Measurements from ENCODE around the gene MBL2.
A peak's percentile ranks its signal among the peaks of the same experiment; 100 is the strongest.

The MBL2 gene

DNA sequence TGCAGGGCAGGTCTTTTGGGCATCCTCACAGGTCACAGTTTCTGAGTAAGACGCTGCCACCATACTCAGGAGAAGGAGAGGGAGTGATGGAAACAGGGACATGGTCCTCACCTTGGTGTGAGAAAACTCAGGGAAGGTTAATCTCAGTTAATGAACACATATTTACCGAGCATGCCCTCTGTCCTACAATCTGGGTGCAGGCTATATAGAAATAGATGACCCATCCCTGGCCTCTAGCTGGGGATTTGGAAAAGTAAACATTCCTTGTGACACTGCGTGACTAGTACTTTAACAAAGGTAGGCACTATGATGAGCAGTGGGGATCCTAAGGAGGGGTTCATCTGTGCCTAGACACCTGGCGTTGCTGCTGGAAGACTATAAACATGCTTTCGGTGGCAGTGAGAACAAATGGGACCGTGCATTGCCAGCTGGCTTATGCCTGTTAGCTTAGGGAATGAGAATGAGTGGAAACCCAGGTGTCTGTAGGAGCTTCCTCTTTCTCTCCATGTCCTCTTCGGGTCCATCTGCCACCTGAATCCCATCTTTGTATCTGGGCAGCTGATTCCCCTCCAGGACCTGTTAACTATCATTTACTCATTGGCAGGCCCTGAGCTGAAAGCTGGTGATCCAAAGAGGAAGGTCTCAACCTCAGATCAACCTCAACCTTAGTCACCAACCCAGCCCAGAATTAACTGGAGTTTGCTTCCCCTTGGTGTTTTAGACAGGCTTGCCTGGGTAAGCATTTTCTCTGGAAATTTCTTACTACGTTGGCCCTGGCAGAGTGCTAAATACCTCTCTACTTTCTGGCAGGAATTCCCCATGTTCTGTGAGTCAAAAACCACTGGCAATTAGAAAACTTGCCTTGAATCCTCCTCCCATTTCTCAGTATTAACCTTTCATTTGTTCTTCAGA, 794 bp downstream of the MBL2 start:
- DNase-seq, result peak; percentile 22

DNA sequence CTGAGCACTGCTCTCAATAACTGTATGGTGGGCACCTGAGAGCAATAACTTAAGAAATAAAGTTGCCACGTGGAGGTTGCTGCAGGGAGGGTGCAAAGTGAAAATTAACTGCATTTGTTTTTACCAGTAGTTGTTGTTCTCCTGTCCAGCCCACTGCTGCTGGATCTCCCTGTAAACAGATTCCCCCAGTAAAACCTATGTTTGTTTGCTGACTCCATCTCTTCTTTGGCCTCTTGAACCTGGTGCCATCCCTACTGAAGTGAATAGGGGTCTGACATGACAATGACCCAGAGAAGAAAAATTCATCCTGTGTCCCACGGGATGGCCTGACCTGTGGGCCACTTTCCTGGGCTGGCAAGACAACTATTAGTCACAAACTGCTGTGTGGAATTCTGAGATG, 1.7 kb downstream of the MBL2 start:
- no peak for DNase-seq

DNA sequence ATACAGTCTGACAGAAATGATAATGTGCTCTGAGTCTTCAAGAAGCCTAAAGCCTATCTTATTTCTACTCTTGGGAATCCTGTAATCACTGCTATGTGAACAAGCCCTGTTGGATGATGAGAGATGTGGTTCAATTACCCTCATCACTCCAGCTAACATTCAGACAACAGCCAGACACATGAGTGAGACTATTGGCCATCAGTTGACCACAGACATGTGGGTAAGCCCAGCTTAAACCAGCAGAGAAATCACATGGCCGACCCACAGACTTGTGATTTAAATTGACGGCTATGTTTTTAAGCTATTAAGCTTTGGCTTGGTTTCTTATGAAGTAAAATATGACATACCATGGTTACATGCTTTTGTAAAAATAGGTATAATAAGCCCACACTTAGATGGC, 2.6 kb downstream of the MBL2 start:
- no peak for DNase-seq

DNA sequence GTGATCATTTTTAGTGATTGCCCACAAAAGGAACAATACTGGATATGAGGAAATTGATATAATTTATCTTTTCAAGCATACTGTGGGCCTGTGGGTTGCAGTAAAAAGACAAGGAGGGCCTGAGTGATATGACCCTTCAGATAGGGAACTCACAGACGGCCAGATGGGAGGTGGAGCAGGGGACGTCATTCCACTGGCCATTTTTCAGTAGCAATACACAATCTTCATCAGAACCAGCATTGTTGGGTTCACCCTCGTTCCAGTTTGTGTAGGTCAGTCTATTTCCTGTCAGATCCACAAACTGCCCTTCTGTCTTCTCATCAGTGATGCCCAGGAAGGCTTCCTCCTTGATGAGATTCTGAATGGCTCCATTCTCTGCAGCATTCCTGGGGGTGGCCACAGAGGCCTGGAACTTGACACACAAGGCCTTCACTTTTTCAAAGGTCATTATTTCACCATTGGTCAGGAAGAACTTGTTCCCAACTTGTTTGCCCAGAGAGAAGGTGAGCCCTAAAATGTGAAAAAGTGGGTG, 4.5 kb downstream of the MBL2 start:
- no peak for DNase-seq

DNA sequence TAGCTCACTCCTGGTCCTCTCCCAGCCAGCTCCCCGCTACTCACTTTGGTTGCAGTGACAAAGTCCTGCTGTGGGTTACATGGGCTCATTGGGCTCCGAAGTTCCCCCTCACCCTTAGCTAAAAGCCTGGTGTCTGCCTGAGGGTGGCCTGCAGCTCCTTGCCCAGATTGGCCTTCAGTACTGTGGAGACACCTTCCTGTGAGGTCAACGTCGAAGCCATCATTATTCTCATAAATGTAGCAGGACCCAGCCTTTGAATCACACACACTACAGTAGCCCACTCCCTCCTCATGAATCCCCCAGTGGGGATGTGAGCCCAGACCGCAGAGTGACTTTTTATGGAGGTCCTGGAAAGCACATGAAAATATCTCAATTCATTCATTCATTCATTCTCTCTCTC, 10.5 kb downstream of the MBL2 start:
- no peak for DNase-seq

DNA sequence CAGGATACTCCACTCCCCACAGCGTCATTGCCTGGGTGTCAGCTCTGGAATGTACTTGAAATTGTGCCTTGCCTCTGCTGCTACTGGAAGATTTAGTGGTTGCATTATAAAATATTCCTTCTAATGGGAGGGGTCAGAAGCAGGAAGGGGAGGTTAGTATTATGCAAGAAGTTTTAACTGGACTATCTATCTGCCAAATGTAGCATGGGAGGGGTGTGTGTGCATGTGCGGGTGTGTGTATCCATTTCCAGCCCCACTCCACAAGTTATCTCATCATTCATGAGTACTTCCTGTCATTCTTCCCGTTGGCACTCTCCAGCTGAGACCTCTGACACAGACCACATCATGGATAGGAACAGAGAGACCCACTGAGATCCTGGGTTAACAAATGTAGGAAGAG, 13.4 kb downstream of the MBL2 start:
- DNase-seq, result no peak

DNA sequence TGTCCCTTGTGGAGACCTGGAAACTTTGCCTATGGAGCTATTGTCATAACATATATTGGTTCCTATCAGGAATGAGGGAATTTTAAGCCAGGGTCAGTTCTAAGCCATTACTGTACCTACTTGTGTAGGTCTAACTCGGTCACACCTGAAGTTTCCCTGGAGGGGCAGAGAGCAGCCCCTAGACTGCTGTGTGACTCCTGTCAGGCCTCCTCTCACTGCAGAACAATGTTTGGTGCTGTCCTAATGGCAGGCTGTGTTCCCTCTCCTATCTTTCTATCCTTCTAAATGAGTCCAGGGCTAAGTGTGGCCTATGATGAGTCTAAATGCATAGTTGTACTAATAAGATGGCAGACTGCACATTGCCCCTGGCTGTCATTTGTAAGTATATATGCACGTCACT, 14.2 kb downstream of the MBL2 start:
- DNase-seq, result no peak

DNA sequence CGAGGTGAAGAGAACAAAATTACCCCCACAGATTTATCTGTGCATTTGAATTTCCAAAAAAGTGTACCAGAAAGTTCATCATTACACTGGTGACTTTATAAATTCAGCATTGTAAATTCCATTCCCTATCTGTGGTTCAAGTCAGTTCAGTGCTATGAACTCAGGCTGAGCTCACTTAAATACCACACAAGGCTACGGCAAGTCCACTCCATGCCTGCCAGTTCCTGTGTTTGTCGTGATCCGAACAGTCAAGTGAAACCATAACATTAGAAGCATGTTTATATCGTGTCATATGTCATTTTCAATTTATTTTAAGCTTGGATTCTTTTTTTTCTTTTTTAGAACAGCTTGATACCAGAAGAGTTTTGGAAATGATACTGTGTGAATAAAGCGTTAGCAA, 14.8 kb downstream of the MBL2 start:
- no peak for DNase-seq

DNA sequence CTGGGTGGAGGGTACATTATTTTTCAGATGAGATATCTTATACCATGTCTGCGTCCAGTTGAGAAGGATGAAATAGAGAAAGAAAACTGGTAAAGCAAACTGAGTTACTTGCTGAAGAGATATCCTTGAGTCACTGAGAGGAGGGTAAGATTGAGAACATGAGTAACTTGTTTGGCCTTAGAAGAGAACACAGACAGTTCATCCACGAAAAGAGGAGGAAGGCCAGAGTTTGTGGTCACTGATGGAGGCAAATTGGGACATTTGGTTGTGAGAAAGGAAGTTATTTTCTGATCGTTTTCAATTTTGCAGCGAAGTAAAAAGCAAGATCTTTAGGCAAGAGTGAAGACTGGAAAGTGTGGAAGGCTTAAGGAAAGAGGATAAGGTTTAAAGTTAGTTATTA, 15.6 kb downstream of the MBL2 start:
- DNase-seq, result no peak

DNA sequence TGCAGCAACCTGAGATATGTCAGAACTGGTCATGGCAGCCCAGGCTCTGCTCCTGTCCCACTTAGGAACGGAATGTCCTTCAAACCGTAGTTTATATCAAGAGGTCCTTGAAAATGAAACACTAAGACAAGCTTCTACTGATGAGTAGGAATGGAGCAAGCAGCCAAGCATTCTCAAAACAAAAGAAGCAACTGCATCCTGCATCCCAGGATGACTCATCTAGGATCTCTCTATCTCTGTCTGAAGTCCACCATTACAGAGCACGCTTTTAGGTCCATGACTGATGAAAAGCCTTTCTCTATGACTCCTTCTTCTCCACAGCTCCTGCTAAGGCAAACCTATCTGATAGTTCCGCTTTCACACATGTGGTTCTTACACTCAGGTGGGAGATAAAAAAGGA, 16.3 kb downstream of the MBL2 start:
- DNase-seq, result no peak

DNA sequence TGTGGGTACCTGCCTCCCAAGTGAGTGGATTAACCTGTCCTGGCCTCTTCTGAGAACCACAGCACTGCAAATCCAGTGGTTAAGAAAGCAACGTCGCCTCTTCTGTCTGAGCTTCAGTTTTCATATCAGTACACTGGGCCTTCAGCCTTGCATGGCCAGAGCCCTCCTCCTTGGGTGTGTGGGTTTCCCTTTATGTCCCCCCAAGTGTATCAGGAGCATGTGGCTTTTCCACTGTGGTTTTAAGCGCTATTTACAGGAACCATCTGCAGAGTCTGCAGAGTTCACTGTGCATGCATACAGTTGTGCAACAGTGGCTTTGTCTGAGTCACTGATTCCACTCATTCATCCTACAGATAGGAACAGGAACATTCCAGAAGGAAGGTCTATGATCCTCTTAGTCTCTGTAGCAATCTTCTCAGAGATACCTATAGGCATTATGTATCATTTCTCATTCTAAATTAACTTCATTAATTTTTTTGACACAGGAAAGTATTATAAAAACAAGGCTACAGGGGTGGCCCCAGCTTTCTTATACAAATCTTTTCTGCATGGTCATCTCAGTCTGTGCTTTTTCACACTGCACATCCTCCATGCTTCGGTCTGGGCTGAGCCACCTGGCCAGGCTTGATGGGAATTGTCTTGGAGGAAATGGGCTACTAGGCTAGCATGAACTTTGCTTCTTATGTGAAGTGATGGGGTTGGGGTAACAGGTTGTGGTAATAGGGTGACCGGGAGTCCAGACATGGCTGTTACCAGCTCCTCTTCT, 17.1 kb downstream of the MBL2 start:
- DNase-seq, result no peak

DNA sequence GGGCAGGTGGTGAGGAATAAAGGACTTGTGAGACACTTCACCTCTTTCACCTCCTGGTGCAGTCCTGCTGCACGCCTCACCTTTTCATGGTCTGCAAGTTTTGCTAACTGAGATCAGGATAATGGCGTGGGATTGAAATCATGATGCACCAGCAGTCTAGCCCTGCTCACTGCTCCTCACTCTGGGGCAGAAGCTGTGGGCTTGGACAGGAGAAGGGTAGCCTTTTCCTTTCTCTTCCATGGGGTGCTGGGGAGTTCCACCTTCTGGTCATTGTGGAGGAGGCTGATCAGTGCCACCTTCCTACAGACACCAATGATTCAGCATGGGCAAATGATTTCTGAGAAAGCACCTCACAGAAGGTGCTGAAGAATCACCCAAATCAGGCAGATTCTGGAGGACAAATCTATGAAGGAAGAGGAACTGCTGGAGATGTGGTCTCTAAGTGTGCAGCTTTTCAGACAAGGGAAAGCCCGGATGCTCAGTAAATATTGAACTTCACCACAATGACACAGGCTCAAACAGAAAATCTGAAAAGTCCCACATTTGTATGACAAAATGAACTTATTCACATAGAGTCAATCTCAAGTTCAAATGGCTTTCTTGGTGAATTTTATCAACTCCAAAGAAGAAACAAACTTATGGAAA, 19.7 kb downstream of the MBL2 start:
- DNase-seq, result no peak

DNA sequence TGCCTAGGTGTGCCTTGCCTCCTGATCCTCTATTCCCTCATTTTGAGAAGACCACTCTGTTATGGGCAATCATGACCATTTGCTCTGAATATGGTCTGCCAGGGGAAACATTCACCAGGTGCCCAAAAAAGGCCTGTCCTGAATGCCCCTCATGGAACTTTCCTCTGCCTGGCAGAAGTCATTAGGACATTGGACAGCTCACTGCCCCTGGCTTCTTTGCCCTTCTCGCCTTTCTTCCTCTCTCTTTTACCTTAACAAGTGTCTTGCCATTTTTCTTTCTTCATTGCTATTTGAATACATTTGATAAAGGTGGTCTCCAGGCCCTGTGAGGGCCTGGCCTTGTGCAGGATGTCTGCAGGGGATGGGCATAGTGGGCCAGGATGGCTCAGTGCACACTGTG, 20.3 kb downstream of the MBL2 start:
- no peak for DNase-seq

DNA sequence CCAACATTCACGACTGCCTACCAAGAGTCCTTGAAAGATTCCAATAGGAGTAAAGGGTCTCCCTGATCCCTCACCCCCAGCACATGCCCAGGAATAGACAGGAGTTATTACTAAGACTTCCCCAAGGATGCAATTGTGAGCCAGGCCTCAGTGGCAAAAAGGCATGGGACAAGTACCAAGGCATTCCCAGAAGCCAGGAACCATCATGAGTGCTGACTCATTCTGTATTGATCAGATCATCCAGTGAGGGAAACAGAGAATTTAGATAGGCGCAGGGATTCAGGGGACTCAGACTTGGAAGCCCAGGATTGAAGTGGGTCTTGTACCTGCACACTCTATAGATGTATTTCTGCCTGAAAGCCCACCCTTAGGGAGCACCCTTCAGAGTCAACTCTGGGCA, 21.2 kb downstream of the MBL2 start:
- no peak for DNase-seq

DNA sequence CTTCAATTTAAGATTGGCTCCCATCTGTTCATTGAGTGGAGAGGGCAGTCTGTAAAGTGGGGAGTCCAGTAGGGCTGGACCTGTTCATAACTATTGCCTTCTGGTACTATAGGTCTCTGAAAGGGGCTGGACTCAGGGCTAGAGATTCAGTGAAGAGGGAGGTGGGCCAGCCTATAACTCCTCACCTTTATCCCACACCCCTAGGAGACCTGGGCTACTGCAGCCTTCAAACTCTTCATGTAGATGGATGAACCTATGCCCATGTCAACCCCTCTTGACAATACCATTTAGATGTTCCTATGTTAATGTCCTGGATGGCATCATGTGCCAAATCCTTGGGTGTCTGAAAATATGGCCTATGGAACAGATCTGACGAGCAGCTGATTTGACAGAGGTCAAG, 22.0 kb downstream of the MBL2 start:
- DNase-seq, result no peak

DNA sequence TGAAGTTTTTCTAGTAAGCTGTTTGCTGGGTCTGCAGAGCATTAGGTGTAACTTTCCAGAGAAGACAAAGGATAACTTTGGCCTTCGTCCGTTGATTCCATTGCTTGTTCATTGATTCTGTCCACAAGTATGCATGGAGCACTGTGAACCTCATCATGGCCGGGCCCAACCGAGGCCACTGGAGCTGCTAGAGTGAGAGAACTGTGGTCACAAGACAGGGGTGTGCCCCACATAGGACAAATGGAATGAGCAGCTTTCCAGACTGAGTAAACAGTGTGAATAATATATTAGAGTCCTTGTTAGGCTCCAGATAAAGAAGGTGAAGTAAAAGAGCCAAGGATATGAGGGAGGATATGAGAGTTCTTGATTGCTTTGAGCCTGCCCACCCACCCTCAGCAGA, 24.9 kb downstream of the MBL2 start:
- DNase-seq, result no peak

DNA sequence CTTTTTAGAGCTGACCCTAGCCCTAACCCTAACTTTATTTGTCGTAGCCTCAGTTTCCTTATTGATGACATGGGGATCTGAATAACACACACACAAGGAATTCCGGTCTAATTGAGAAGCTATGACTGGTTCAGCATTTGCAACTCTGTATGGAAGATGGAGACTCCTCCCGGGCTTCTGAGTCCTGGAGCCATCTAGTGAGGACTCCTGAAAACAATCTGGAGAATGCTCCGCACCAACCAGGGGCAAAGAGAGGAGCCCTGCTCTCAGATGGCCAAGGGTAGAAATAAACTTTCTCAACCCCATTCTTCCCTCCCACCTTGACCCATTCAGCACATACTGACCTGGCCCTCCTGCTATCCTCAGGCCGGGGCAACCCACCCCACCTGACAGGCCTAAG, 26.4 kb downstream of the MBL2 start:
- peak; percentile 27 for DNase-seq

DNA sequence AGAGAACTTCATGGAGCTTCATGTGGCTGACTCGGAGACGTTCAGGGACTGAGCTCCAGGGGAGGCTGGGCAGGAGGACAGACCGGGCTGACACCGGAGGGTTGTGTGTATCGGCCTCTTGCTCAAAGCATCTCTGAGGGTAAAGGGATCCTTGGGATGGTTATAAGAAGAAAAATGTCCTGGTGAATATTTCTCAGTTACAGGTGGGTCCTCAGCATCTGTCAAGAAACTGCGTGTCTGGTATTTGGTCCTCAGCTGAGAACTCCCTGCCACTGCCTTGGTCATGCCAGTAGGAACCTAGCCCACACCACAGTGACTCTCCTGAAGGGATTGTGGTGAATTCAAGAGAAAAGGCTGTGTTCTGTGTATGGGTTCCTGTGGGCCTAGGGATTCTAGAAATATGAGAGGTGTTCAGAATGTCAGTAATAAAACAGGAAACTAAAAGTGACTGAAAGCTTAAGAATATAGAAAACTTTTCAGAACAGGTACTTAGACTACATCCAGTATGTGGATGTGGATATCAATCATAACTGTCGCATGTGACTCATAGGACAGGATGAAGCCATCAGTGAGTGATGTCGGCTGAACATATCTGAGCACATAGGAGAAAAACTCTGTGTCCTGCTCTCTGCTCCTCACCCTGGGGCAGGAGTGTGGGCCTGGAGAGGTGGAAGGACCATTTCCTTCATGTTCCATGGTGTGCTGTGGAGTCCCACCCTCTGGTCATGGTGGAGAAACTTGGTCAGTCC, 28.4 kb downstream of the MBL2 start:
- no peak for DNase-seq

DNA sequence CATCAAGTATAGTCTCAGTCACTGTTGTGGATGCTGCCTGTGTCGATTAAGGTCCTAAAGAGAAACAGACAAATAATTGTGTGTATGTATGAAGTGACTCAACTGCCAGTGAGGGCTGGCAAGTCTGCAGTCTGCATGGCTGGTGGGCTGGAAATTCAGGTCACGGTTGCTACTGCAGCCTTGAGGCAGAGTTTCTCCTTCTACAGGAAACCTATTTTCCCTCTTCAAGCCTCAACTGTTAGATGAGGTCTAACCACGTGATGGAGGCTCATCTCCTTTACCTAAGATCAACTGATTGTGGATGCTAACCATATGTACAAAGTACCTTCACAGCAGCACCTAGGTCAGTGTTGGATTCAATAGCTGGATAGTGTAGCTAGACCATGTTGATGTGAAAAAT, 29.9 kb downstream of the MBL2 start:
- no peak for DNase-seq

DNA sequence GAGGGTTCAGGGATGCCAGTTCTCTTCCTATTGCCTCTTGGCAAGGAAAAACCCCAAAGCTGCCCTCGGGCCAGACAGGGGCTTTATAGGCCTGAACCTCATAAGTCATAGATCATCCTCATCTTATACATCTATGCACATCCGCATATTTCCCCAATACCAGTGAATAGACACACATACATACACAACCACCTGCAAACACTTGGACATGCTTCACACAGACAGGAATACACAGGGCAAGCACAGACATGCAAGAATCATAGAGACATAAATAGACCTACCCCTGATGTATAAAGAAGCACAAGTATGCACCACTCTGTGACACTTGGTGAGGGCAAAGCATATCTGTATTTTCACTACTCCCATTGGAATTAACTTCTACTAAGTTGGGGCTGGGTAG, 30.7 kb downstream of the MBL2 start:
- no peak for DNase-seq

DNA sequence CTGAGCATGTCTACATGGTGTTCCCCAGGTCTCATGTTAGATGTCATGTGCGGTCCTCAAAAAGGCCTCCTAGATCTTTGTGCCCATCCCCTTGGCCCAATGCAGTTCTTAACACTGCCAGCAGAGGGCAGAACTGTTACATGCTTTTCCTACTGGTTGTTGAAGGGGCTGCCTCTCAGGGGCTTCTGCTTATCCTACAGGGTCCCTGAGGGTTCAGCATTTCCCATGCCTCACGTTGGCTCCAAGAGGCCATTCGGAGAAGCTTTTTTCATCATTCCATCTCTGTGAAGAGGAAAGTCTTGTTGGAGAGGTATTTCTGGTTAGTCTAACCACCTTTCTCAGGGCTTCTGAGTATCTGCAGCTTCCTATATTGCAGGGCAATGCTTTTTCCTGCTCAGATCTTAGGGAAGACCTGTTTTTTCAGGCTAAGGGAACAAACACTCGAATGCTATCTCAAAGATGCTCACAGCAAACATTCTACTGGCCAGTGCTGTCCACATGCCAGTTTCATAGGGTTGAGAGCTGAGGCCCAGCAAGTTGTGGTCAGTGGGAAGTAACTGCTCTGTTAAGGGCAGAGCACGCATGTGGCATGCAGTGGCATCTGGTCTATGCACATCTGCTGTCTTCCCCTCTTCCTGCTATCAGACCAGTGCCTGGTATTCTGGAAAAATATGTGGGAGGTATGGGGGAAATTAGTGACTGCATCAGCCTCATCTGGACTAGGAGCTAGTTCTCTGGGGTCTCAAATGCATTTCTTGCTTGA, 31.5 kb downstream of the MBL2 start:
- DNase-seq, result peak; percentile 23

DNA sequence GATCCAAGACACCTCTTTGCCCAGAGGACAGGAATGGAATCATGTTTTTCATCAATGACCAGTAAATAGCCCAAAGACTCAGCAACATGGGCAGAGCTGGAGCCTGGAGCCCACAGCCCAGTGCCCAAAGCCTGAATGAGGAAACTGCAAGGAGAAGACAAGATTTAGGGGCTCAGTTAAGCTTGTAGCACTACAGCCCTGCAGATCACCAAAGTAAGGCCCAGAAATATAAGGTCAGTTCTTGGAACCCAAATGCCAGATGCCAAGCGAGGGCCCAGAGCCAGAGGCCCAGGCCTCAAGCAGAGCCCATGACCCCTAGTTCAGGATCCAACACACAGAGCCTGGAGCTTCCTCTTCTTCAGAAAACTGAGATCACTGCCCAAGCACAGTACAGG, 32.4 kb downstream of the MBL2 start:
- no peak for DNase-seq
